Glutamatergic neuron (in vitro differentiated cells): Measurements from ENCODE around the gene PDK2. TPM values are rescaled to one million over a fixed set of nuclear protein-coding genes. Genes with fewer than 3 reads are reported as not detected.

Source experiments
- DNase-seq: peaks from one replicate; pipeline ENCODE4 v3.0.0; 2022
- H3K27ac Mint-ChIP-seq: one replicate; pipeline ENCODE4 v1.8.0; 2020; ENCODE audit warnings: mild to moderate bottlenecking, mixed read lengths, inconsistent platforms; ENCODE audit not compliant: unreplicated experiment
- H3K27me3 Mint-ChIP-seq: one replicate; pipeline ENCODE4 v1.8.0; 2020; ENCODE audit warnings: mild to moderate bottlenecking, moderate library complexity, mixed read lengths, inconsistent platforms; ENCODE audit not compliant: unreplicated experiment
- H3K36me3 Mint-ChIP-seq: one replicate; pipeline ENCODE4 v1.8.0; 2020; ENCODE audit warnings: mild to moderate bottlenecking, mixed read lengths, inconsistent platforms; ENCODE audit not compliant: unreplicated experiment
- H3K4me1 Mint-ChIP-seq: one replicate; pipeline ENCODE4 v1.8.0; 2020; ENCODE audit warnings: mild to moderate bottlenecking, low read depth, mixed read lengths, inconsistent platforms; ENCODE audit not compliant: unreplicated experiment
- H3K4me3 Mint-ChIP-seq: one replicate; pipeline ENCODE4 v1.8.0; 2020; ENCODE audit warnings: mild to moderate bottlenecking, mixed read lengths, inconsistent platforms; ENCODE audit not compliant: unreplicated experiment
- H3K9me3 Mint-ChIP-seq: one replicate; pipeline ENCODE4 v1.8.0; 2020; ENCODE audit warnings: mild to moderate bottlenecking, moderate library complexity, mixed read lengths, inconsistent platforms; ENCODE audit not compliant: unreplicated experiment
- total RNA-seq: library from RNA; stranded (reverse); fragmentation: NEBNext Ultra II Directional; extraction: Animal tissue kit (Norgen Biotek cat#: 25700); gene quantifications from one replicate; pipeline ENCODE4 v1.2.1, GENCODE V29; 2021; ENCODE audit not compliant: unreplicated experiment
- TF ChIP-seq, protein P1 (sequence below): fragments of 200-600 bp; sonication (generic); IDR thresholded peaks from one replicate; pipeline ENCODE4 v1.5.0; 2021; ENCODE audit not compliant: partially characterized antibody, unreplicated experiment

PDK2 gene
- total RNA-seq, 1 donor from 2014 or later, result 36.9 TPM

DNA sequence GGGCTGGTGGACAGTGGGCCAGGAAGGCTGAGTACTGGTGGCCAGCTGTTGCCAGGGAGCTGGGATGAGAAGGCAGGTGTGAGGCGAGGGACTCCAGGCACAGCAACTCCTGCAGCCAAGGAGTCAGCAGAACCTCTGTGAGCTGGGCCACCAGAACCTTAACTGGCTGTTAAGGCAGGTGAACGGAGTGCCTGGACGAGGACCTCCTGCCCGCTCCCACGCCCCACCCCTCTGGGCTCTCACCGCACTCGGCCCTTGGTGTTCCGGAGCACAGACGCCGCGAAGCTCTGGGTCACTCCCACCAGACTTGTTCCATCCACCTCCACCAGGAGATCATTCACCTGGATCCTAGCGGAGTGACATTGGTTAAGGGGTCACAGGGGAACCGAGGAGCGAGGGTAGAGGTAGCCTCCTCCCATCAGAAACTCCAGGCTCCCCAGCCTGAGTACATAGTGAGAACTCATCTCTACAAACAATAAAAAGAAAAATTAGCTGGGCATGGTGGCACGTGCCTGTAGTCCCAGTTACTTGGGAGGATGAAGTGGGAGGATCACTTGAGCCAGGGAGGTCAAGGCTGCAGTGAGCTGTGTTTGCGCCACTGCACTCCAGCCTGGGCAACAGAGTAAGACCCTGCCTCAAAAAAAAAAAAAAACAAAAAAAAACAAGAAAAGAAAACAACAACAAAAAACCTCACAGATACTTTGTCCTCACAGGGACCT is 46.0 kb downstream of the PDK2 start:
- peaks cover 30% of the 10 kb centered on the region for H3K27me3 Mint-ChIP-seq
- DNase-seq, result no peak
- peak overlapping the region; percentile 52 for H3K27ac Mint-ChIP-seq
- H3K36me3 Mint-ChIP-seq, result peaks cover 12% of the 10 kb centered on the region
- peaks cover 22% of the 10 kb centered on the region for H3K4me1 Mint-ChIP-seq
- TF ChIP-seq, protein P1, sequence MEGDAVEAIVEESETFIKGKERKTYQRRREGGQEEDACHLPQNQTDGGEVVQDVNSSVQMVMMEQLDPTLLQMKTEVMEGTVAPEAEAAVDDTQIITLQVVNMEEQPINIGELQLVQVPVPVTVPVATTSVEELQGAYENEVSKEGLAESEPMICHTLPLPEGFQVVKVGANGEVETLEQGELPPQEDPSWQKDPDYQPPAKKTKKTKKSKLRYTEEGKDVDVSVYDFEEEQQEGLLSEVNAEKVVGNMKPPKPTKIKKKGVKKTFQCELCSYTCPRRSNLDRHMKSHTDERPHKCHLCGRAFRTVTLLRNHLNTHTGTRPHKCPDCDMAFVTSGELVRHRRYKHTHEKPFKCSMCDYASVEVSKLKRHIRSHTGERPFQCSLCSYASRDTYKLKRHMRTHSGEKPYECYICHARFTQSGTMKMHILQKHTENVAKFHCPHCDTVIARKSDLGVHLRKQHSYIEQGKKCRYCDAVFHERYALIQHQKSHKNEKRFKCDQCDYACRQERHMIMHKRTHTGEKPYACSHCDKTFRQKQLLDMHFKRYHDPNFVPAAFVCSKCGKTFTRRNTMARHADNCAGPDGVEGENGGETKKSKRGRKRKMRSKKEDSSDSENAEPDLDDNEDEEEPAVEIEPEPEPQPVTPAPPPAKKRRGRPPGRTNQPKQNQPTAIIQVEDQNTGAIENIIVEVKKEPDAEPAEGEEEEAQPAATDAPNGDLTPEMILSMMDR, result no peak
- H3K9me3 Mint-ChIP-seq, result peaks cover 13% of the 10 kb centered on the region
- H3K4me3 Mint-ChIP-seq, result peak overlapping the region; percentile 25

- H3K9me3 Mint-ChIP-seq, result peaks cover 15% of the 10 kb centered on the region
- H3K36me3 Mint-ChIP-seq, result peaks cover 12% of the 10 kb centered on the region
- H3K4me1 Mint-ChIP-seq, result peaks cover 26% of the 10 kb centered on the region
- H3K27ac Mint-ChIP-seq, result no peak overlapping the region
- H3K27me3 Mint-ChIP-seq, result peaks cover 30% of the 10 kb centered on the region
- DNase-seq, result no peak
- H3K4me3 Mint-ChIP-seq, result no peak overlapping the region
- TF ChIP-seq, protein P1, result no peak
Observed at GRCh38 chr17:50141745-50142110, 46.6 kb downstream of the PDK2 start.

DNA sequence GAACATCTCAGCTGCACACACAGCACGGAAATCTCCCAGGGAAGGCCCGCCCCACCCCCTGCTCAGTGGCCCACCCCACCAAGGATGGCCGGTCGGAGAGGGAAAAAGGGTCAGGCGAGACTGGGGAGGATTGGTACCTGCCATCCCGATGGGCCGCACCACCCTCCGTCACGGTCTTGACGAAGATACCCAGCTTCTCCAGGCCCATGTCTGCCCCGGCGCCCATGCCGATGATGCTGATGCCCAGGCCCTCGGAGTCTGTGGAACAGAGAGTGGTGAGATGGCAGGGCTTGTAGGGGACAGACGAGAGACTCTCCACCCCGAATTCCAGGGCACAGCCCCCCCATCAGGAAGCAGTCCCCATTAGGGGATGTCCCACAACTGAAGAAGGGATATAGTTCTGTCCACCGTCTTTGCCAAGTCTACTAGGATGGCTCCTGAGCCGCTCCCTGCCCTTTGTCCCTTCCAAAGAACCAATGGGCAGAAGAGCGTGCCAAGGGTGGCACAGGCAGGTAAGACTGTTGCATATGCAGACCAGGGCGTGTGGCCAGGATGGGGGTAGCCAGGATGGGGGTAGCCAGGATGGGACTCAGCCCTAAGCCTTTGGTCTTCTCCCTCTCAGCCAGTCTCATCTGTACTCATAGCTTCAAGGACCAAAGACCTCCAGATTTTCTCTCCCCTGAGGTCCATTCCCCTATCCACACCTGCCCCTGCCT is 48.5 kb downstream of the PDK2 start:
- Mint-ChIP-seq H3K4me1 (peaks cover 36% of the 10 kb centered on the region), H3K27ac (no peak overlapping the region), H3K36me3 (peaks cover 12% of the 10 kb centered on the region), H3K27me3 (peaks cover 18% of the 10 kb centered on the region), H3K4me3 (no peak overlapping the region), H3K9me3 (peaks cover 13% of the 10 kb centered on the region)
- TF ChIP-seq, protein P1, result no peak
- no peak for DNase-seq

DNA sequence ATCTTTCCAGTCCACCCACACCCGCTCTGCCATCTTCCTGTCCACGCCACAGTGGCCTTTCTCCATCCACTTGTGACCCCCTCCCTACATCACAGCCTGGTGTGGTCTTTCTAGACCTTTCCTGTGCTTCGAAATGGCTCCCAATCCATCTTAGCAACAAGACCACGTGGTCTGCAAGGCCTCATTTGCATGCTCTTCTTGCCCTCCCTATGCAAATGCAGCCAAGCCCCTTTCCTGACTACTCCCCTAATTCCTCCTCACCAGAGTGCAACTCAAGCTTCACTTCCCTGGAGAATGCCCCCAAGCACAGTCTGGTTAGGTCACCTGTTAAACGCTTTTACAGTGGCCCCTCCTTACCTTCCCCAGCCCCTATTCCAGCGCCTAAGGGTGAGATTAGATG is 49.2 kb downstream of the PDK2 start:
- Mint-ChIP-seq H3K27me3 (peaks cover 18% of the 10 kb centered on the region), H3K4me1 (peaks cover 33% of the 10 kb centered on the region), H3K36me3 (peaks cover 12% of the 10 kb centered on the region), H3K4me3 (peak overlapping the region; percentile 54), H3K9me3 (peaks cover 13% of the 10 kb centered on the region), H3K27ac (peak overlapping the region; percentile 63)
- no peak for DNase-seq
- TF ChIP-seq, protein P1, result no peak
